Heart left ventricle (tissue), 16 donors: ENCODE data around the gene PHF2. TPM values are rescaled to one million over a fixed set of nuclear protein-coding genes. Genes with fewer than 3 reads are reported as not detected.
A peak's percentile ranks its signal among the peaks of the same experiment; 100 is the strongest.

ENCODE experiments used
- ATAC-seq, 4 donors: fragments of 200-7000 bp; cut with Tn5 transposase; one replicate each; pipeline ENCODE4 v1.9.1; 2020 to 2022; ENCODE audit warnings: moderate library complexity in 4 of 4, mild to moderate bottlenecking in 3 of 4, moderate number of reproducible peaks in 1 of 4
- DNase-seq, 5 donors: peaks; one replicate each; pipeline ENCODE4 v3.0.0-alpha.2; 2020
- H3K27ac ChIP-seq, 12 donors: fragments of 200-600 bp; sonication (generic) in 4 of 12; one replicate each; pipeline versions ENCODE4 v1.5.0 to v1.8.0; 2016 to 2022; ENCODE audit warnings: mild to moderate bottlenecking in 2 of 12
- H3K27me3 ChIP-seq, 9 donors: fragments of 200-600 bp; sonication (generic) in 2 of 9; one replicate each; pipeline versions ENCODE4 v1.5.1 to v1.8.0; 2016 to 2022; ENCODE audit warnings: mild to moderate bottlenecking in 3 of 9
- H3K36me3 ChIP-seq, 9 donors: fragments of 200-600 bp; sonication (generic) in 2 of 9; one replicate each; pipeline versions ENCODE4 v1.5.0 to v1.8.0; 2018 to 2022; ENCODE audit warnings: mild to moderate bottlenecking in 2 of 9
- H3K4me1 ChIP-seq, 12 donors: fragments of 200-600 bp; sonication (generic) in 4 of 12; one replicate each; pipeline versions ENCODE4 v1.5.0 to v1.8.0; 2016 to 2022; ENCODE audit warnings: mild to moderate bottlenecking in 3 of 12
- H3K4me3 ChIP-seq, 12 donors: fragments of 200-600 bp; sonication (generic) in 4 of 12; one replicate each; pipeline versions ENCODE4 v1.5.0 to v1.8.0; 2017 to 2022; ENCODE audit warnings: mild to moderate bottlenecking in 9 of 12, moderate library complexity in 4 of 12
- H3K9me3 ChIP-seq, 12 donors: fragments of 200-600 bp; sonication (generic) in 4 of 12; one replicate each; pipeline versions ENCODE4 v1.5.0 to v1.8.0; 2016 to 2022; ENCODE audit warnings: mild to moderate bottlenecking in 1 of 12
- POLR2A ChIP-seq, 2 donors: fragments of 450-650 bp; IDR thresholded peaks; one replicate each; pipeline ENCODE4 v1.6.1; 2017; ENCODE audit warnings: antibody characterized with exemption in 2 of 2, mild to moderate bottlenecking in 2 of 2, moderate library complexity in 2 of 2
- WGBS, 4 donors: extraction: QIAGEN DNeasy Blood & Tissue Kit in 2 of 4; methylation state at CpG; one replicate each; pipeline versions ENCODE4 v1.1.5 to v1.1.7; 2013 to 2018; 5-methylcytosine and 5-hydroxymethylcytosine counted together
- intact Hi-C, 10 donors: fragments of 100-400 bp; cut with DNase I; formaldehyde crosslinking; loops; one replicate each; pipeline versions ENCODE4 v1.11.1 to v1.14.2; 2022
- polyA plus RNA-seq, 2 donors: library from polyadenylated mRNA; stranded (reverse); fragments of 200-250 nt; gene quantifications; one replicate each; pipeline ENCODE4 v1.2.3, GENCODE V29; 2013
- total RNA-seq, 9 donors: library from RNA; depleted of rRNA in 2 of 9; stranded (reverse); fragments of >200 nt in 2 of 9; fragmentation: NEBNext Ultra II Directional in 3 of 9; extraction: Animal tissue kit (Norgen Biotek cat#: 25700) in 3 of 9; gene quantifications; one replicate each; pipeline versions ENCODE4 v1.1.0 to v1.2.4, GENCODE V29; 2016 to 2023
- TF ChIP-seq, protein P1 (sequence below), 12 donors: fragments of 200-600 bp; sonication (generic) in 4 of 12; IDR thresholded peaks; one replicate each; pipeline versions ENCODE4 v1.5.0 to v1.8.0; 2018 to 2022; ENCODE audit warnings: antibody characterized with exemption in 12 of 12, mild to moderate bottlenecking in 5 of 12
- donor health status: ischemic (EF 13 %, LVEDD 7.1; RV severe dilation, severe dysfunction).
- donor health status: healthy with polysubstance abuse.
- donor health status: DM: no; HTN: yes; CAD: no.
- donor health status: DM: no; HTN: no; CAD: no.
- donor health status: ischemic (EF 25% LVEDD 6.9; RV normal size, moderate dysfunction).
- donor health status: ischemic (EF 25% LVEDD 5.7; RV mildly dilated, moderate dysfunction).
- donor health status: healthy.
- donor health status: DM: yes; HTN: yes; CAD: no.
- donor health status: ischemic (EF 35%, LVEDD 5.7; RV mildly dilated, moderate dysfunction).
- donor health status: nonischemic (EF 11% LVEDD 7.7; RV severe dilation, severe dysfunction).
- donor health status: DM: yes; HTN: yes; CAD: no.
- donor health status: PGD.
- donor health status: ischemic (EF 29% LVEDD 5.4; RV normal size, mild dysfunction).
- donor health status: nonischemic (EF 23%, LVEDD 6.1; RV moderate dilation, normal function).

Gene PHF2
- total and polyA plus RNA-seq, 11 donors = 18.8 to 37.2 (median 22.1) TPM

GRCh38 chr9:93662016-93662638 lies 85.7 kb downstream of the PHF2 start:
- TF ChIP-seq, protein P1, sequence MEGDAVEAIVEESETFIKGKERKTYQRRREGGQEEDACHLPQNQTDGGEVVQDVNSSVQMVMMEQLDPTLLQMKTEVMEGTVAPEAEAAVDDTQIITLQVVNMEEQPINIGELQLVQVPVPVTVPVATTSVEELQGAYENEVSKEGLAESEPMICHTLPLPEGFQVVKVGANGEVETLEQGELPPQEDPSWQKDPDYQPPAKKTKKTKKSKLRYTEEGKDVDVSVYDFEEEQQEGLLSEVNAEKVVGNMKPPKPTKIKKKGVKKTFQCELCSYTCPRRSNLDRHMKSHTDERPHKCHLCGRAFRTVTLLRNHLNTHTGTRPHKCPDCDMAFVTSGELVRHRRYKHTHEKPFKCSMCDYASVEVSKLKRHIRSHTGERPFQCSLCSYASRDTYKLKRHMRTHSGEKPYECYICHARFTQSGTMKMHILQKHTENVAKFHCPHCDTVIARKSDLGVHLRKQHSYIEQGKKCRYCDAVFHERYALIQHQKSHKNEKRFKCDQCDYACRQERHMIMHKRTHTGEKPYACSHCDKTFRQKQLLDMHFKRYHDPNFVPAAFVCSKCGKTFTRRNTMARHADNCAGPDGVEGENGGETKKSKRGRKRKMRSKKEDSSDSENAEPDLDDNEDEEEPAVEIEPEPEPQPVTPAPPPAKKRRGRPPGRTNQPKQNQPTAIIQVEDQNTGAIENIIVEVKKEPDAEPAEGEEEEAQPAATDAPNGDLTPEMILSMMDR (IDR thresholded peaks at IDR 0.05) = no peak
- TF ChIP-seq POLR2A (IDR thresholded peaks at IDR 0.05) = no peak
- 83 to 97% (median 95%) methylated on average over 4 of the region's 4 CpGs for WGBS, 4 donors
- Histone ChIP-seq H3K36me3 (peaks cover 0 to 86% (median 60%) of the 10 kb centered on the region in 9 donors), H3K4me1 (no peaks in the 10 kb centered on the region), H3K27ac (no peak overlapping the region), H3K9me3 (no peaks in the 10 kb centered on the region), H3K4me3 (no peak overlapping the region), H3K27me3 (no peaks in the 10 kb centered on the region)
- no peak for DNase-seq
- intact Hi-C loops = no loop called here
- ATAC-seq = no peak

DNA sequence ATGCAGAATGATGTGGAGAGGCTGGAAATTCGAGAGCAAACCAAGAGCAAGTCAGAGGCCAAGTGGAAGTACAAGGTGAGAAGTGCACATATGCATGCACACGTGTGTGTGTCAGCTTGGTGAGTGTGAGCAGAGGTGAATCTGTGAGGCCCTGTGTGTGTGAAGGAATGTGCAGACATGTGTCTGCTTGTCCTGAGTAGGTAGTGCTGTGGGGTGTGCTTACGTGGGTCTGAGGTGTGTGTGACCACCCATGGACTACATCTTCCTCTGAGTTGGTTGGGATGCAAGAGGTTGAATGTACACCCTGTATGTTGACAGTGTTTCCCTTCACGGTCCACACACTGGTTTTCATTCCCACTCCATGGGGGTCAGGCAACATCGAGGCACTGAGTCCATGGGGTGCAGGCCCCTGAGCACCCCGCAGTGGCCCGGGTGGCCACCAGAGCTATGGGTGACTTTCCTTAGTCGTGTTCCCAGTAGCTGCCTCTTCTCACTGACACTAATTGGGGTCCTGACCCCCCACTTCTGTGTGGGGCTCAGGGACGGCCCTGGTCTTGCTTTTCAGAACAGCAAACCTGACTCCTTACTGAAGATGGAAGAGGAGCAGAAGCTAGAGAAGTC lies 86.7 kb downstream of the PHF2 start:
- H3K27me3 ChIP-seq = no peaks in the 10 kb centered on the region
- peaks cover 0 to 84% (median 68%) of the 10 kb centered on the region in 9 donors for H3K36me3 ChIP-seq
- H3K9me3 ChIP-seq = no peaks in the 10 kb centered on the region
- WGBS, 4 donors = 81 to 96% (median 94%) methylated on average over 9 of the region's 9 CpGs
- DNase-seq (peak in 1 of 5 donors; percentile 9), ATAC-seq (no peak)
- TF ChIP-seq, protein P1 (IDR thresholded peaks at IDR 0.05) = no peak
- no peak for TF ChIP-seq POLR2A (IDR thresholded peaks at IDR 0.05)
- intact Hi-C loops = no loop called here
- no peak overlapping the region for H3K4me3 ChIP-seq
- H3K27ac ChIP-seq = no peak overlapping the region
- no peaks in the 10 kb centered on the region for H3K4me1 ChIP-seq

- TF ChIP-seq POLR2A (IDR thresholded peaks at IDR 0.05) = no peak
- TF ChIP-seq, protein P1 (IDR thresholded peaks at IDR 0.05) = no peak
- Histone ChIP-seq H3K4me1 (no peaks in the 10 kb centered on the region), H3K36me3 (peaks cover 0 to 75% (median 63%) of the 10 kb centered on the region in 9 donors), H3K9me3 (no peaks in the 10 kb centered on the region), H3K27ac (no peak overlapping the region), H3K4me3 (no peak overlapping the region), H3K27me3 (no peaks in the 10 kb centered on the region)
- WGBS, 4 donors = 88 to 93% (median 92%) methylated on average over 13 to 16 of the region's 16 CpGs
- DNase-seq = peak in 3 of 5 donors; percentile 11 to 39 (median 24)
- ATAC-seq = no peak
- intact Hi-C loops = no loop called here
Measured at GRCh38 chr9:93663877-93664548, 87.6 kb downstream of the PHF2 start.

GRCh38 chr9:93664549-93665120 lies 88.3 kb downstream of the PHF2 start:
- H3K4me3 ChIP-seq = no peak overlapping the region
- 90 to 97% (median 93%) methylated on average over 14 to 15 of the region's 15 CpGs for WGBS, 4 donors
- ATAC-seq = no peak
- peaks cover 0 to 68% (median 57%) of the 10 kb centered on the region in 9 donors for H3K36me3 ChIP-seq
- H3K9me3 ChIP-seq = no peaks in the 10 kb centered on the region
- no peak overlapping the region for H3K27ac ChIP-seq
- intact Hi-C loops = no loop called here
- TF ChIP-seq, protein P1 (IDR thresholded peaks at IDR 0.05) = no peak
- TF ChIP-seq POLR2A (IDR thresholded peaks at IDR 0.05) = no peak
- no peaks in the 10 kb centered on the region for H3K4me1 ChIP-seq
- DNase-seq = peak in 3 of 5 donors; percentile 11 to 24 (median 20)
- H3K27me3 ChIP-seq = no peaks in the 10 kb centered on the region
